ENCODE results near the gene OR1N1.
"Not testable (repeated sequence)": the region's sequence is repeated elsewhere in the genome, so short reads cannot be mapped to it uniquely, and the experiment has no call there.

DNA sequence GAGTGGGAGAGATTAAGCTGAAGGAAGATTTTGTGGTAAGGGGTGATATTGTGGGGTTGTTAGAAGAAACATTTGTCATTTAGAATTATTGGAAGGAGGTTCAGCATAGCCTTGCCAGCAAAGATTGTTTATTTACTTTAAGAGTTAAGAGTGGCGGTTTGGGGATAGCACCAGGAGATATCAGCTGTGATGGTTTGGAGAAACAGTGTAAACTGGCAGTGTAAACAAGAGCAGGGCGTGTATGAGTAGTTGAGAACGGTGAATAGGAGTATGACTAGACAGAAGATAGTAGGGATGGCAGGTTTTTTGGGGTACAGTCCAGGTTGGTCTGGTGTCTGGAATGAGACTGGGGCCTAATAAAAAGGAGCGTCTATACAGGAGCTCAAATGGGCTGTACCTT, 4.1 kb upstream of the OR1N1 start:
- TF ChIP-seq, protein P1, sequence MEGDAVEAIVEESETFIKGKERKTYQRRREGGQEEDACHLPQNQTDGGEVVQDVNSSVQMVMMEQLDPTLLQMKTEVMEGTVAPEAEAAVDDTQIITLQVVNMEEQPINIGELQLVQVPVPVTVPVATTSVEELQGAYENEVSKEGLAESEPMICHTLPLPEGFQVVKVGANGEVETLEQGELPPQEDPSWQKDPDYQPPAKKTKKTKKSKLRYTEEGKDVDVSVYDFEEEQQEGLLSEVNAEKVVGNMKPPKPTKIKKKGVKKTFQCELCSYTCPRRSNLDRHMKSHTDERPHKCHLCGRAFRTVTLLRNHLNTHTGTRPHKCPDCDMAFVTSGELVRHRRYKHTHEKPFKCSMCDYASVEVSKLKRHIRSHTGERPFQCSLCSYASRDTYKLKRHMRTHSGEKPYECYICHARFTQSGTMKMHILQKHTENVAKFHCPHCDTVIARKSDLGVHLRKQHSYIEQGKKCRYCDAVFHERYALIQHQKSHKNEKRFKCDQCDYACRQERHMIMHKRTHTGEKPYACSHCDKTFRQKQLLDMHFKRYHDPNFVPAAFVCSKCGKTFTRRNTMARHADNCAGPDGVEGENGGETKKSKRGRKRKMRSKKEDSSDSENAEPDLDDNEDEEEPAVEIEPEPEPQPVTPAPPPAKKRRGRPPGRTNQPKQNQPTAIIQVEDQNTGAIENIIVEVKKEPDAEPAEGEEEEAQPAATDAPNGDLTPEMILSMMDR (conservative IDR thresholded peaks at IDR 0.05), result not testable (repeated sequence)
- not testable (repeated sequence) for TF ChIP-seq EZH2 (IDR thresholded peaks at IDR 0.05; ENCODE audit: low read depth)
